Measurements from ENCODE around the gene ADGRF3.

The ADGRF3 gene

DNA sequence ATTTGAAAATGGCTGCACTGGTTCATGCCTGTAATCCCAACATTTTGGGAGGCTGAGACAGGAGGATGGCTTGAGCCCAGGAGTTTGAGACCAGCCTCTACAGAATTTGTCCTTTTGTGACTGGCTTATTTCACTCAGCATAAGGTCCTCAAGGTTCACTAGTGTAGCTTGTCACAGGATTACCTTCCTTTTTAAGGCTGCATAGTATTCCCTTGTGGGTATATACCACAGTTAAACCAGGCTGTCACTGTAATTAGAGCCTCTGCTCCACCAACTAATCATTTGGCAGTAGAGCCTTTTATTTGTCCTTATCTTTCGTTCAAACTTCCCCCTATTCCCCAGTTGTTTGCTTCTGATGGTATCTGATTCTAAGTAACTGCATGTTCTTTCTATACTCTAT lies 51.1 kb downstream of the ADGRF3 start:
- DNase-seq (ENCODE audit: insufficient read length, low spot score) (no peak), FAIRE-seq (no peak)

DNA sequence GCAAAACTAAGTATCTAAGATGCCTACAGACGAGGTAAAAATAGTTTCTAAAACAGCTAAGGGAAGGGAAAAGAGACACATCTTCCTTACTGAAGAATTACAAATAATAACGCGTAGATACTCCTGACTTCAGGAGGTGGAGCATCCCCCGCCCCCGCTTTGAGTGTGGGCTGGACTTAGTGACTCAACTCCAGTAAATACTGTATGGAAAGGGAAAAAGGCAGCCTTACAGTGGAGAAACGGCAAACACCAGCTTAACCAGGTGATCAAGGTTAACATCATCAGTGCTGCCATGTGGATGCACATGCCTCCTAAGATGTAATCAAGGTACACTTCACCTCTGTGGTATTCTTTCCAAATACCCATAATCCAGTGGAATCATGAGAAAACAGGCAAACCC lies 53.9 kb downstream of the ADGRF3 start:
- DNase-seq (ENCODE audit: insufficient read length, low spot score), result no peak
- FAIRE-seq, result no peak
- TF ChIP-seq, protein P1, sequence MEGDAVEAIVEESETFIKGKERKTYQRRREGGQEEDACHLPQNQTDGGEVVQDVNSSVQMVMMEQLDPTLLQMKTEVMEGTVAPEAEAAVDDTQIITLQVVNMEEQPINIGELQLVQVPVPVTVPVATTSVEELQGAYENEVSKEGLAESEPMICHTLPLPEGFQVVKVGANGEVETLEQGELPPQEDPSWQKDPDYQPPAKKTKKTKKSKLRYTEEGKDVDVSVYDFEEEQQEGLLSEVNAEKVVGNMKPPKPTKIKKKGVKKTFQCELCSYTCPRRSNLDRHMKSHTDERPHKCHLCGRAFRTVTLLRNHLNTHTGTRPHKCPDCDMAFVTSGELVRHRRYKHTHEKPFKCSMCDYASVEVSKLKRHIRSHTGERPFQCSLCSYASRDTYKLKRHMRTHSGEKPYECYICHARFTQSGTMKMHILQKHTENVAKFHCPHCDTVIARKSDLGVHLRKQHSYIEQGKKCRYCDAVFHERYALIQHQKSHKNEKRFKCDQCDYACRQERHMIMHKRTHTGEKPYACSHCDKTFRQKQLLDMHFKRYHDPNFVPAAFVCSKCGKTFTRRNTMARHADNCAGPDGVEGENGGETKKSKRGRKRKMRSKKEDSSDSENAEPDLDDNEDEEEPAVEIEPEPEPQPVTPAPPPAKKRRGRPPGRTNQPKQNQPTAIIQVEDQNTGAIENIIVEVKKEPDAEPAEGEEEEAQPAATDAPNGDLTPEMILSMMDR (IDR thresholded peaks at IDR 0.05; ENCODE audit: insufficient read depth, missing control alignments), result no peak

More for the DNA sequence above, 51.1 kb downstream of the ADGRF3 start:
- TF ChIP-seq, protein P1 (IDR thresholded peaks at IDR 0.05; ENCODE audit: insufficient read depth, missing control alignments), result no peak

DNA sequence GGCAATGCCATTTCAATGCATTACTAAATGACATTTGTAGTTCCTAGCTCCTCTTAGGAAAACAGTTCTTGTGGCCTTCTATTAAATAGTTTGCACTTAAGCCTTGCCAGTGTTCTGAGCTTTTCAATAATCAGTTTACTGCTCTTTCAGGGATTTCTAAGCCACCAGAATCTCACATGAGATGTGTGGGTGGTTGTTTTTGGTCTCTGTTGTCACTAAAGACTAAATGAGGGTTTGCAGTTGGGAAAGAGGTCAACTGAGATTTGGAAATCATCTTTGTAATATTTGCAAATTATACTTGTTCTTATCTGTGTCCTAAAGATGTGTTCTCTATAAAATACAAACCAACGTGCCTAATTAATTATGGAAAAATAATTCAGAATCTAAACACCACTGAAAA lies 56.6 kb downstream of the ADGRF3 start:
- TF ChIP-seq, protein P1 (IDR thresholded peaks at IDR 0.05; ENCODE audit: insufficient read depth, missing control alignments), result no peak
- DNase-seq (ENCODE audit: insufficient read length, low spot score) (no peak), FAIRE-seq (no peak)

DNA sequence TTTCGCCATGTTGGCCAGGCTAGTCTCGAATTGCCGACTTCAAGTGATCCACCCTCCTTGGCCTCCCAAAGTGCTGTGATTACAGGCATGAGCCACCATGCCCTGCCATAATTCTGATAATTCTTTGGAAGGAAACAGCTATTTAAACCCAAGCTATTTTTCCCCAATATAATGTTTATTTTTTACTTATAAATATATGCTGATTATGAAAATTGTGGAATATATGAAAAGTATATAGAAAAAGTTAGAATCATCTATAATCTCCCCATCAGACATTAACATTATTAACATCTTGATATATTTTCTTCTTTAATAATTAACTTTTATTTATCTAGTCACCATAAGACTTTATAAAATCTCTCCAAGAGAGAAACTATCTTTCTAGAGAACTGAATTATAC lies 60.7 kb downstream of the ADGRF3 start:
- DNase-seq (ENCODE audit: insufficient read length, low spot score) (no peak), FAIRE-seq (no peak)
- TF ChIP-seq, protein P1 (IDR thresholded peaks at IDR 0.05; ENCODE audit: insufficient read depth, missing control alignments), result no peak

GRCh38 chr2:26284132-26284531 lies 62.5 kb downstream of the ADGRF3 start:
- TF ChIP-seq, protein P1 (IDR thresholded peaks at IDR 0.05; ENCODE audit: insufficient read depth, missing control alignments), result no peak
- FAIRE-seq (no peak), DNase-seq (ENCODE audit: insufficient read length, low spot score) (no peak)

- no peak for DNase-seq (ENCODE audit: insufficient read length, low spot score)
- TF ChIP-seq, protein P1 (IDR thresholded peaks at IDR 0.05; ENCODE audit: insufficient read depth, missing control alignments), result no peak
- FAIRE-seq, result no peak
These were observed 63.0 kb downstream of the ADGRF3 start for GRCh38 chr2:26283606-26284005.

- no peak for FAIRE-seq
- DNase-seq (ENCODE audit: insufficient read length, low spot score), result no peak
- TF ChIP-seq, protein P1 (IDR thresholded peaks at IDR 0.05; ENCODE audit: insufficient read depth, missing control alignments), result no peak
These were observed 65.4 kb downstream of the ADGRF3 start for GRCh38 chr2:26281226-26281625.
